GM23338 (cell line): Measurements from ENCODE around the gene FRMD3. TPM values are rescaled to one million over a fixed set of nuclear protein-coding genes. Genes with fewer than 3 reads are reported as not detected.

Experiments used
- ATAC-seq: fragments of 200-7000 bp; cut with Tn5 transposase; 3 replicates; pipeline ENCODE4 v1.9.1; 2020
- DNase-seq: peaks from one replicate; pipeline ENCODE4 v3.0.0-alpha.2; 2015; ENCODE audit warnings: low spot score
- H2AFZ ChIP-seq: fragments of 200-600 bp; sonication (generic); 2 replicates; pipeline ENCODE4 v1.8.0; 2016; ENCODE audit warnings: antibody characterized with exemption, mild to moderate bottlenecking, moderate library complexity
- H3F3A ChIP-seq: fragments of 200-600 bp; sonication (generic); replicated peaks from 2 replicates; pipeline ENCODE4 v1.8.0; 2017; ENCODE audit warnings: antibody characterized with exemption, mixed run types, low read depth
- H3K27ac ChIP-seq: fragments of 200-600 bp; sonication (generic); 2 replicates; pipeline ENCODE4 v1.6.1; 2016; ENCODE audit warnings: low read depth
- H3K27me3 ChIP-seq: fragments of 200-600 bp; sonication (generic); 2 replicates; pipeline ENCODE4 v1.8.0; 2016; ENCODE audit warnings: mild to moderate bottlenecking, mixed run types, moderate library complexity; ENCODE audit not compliant: insufficient read depth
- H3K36me3 ChIP-seq: fragments of 200-600 bp; sonication (generic); 2 replicates; pipeline ENCODE4 v1.8.0; 2016; ENCODE audit warnings: mild to moderate bottlenecking; ENCODE audit not compliant: insufficient read depth
- H3K4me1 ChIP-seq: fragments of 200-600 bp; sonication (generic); 2 replicates; pipeline ENCODE4 v1.8.0; 2016; ENCODE audit warnings: mild to moderate bottlenecking, moderate library complexity; ENCODE audit not compliant: insufficient read depth
- H3K4me2 ChIP-seq: fragments of 200-600 bp; sonication (generic); 2 replicates; pipeline ENCODE4 v1.7.1; 2017; ENCODE audit warnings: mixed run types
- H3K4me3 ChIP-seq: fragments of 200-600 bp; sonication (generic); 2 replicates; pipeline ENCODE4 v1.6.1; 2016; ENCODE audit warnings: mixed run types
- H3K79me2 ChIP-seq: fragments of 200-600 bp; sonication (generic); replicated peaks from 2 replicates; pipeline ENCODE4 v1.8.0; 2017; ENCODE audit warnings: mild to moderate bottlenecking; ENCODE audit not compliant: insufficient read depth
- H3K9me2 ChIP-seq: fragments of 200-600 bp; sonication (generic); 2 replicates; pipeline ENCODE4 v1.8.0; 2017; ENCODE audit not compliant: insufficient read depth
- H4K20me1 ChIP-seq: fragments of 200-600 bp; sonication (generic); replicated peaks from 2 replicates; pipeline ENCODE4 v1.8.0; 2017; ENCODE audit warnings: mild to moderate bottlenecking; ENCODE audit not compliant: insufficient read depth
- H3K27ac Mint-ChIP-seq: 2 replicates; pipeline ENCODE4 v1.8.0; 2020; ENCODE audit warnings: inconsistent platforms, mild to moderate bottlenecking, moderate library complexity, mixed read lengths
- H3K27me3 Mint-ChIP-seq: 3 replicates; pipeline ENCODE4 v1.8.0; 2022; ENCODE audit warnings: low read depth, mild to moderate bottlenecking, moderate library complexity, mixed read lengths, inconsistent platforms; ENCODE audit not compliant: insufficient read depth, poor library complexity
- H3K36me3 Mint-ChIP-seq: 3 replicates; pipeline ENCODE4 v1.8.0; 2021; ENCODE audit warnings: low read depth, mild to moderate bottlenecking, inconsistent platforms, moderate library complexity, mixed read lengths
- H3K4me1 Mint-ChIP-seq: 3 replicates; pipeline ENCODE4 v1.8.0; 2020; ENCODE audit warnings: mild to moderate bottlenecking, inconsistent platforms, mixed read lengths
- H3K4me3 Mint-ChIP-seq: 3 replicates; pipeline ENCODE4 v1.8.0; 2021; ENCODE audit warnings: moderate library complexity, mild to moderate bottlenecking, inconsistent platforms, mixed read lengths
- H3K9me3 Mint-ChIP-seq: 3 replicates; pipeline ENCODE4 v1.8.0; 2020; ENCODE audit warnings: moderate library complexity, mild to moderate bottlenecking, inconsistent platforms, mixed read lengths
- CREB1 ChIP-seq: fragments of 250-450 bp; sonication (Bioruptor Pico); IDR thresholded peaks from 2 replicates; pipeline ENCODE4 v1.5.0; 2020; ENCODE audit warnings: low read depth, mild to moderate bottlenecking, moderate library complexity
- CTCF ChIP-seq, 2 experiments: fragments of 200-600 bp in 1 of 2; sonication (generic) in 1 of 2; conservative IDR thresholded peaks; 2 replicates each; pipeline versions ENCODE4 v1.5.1 to v1.6.1; 2016 to 2017; ENCODE audit warnings: antibody characterized with exemption in 2 of 2, low read depth in 2 of 2, mild to moderate bottlenecking in 2 of 2, moderate library complexity in 1 of 2
- EZH2 ChIP-seq: fragments of 200-600 bp; sonication (generic); IDR thresholded peaks from one replicate; pipeline ENCODE4 v1.8.0; 2017; ENCODE audit warnings: antibody characterized with exemption, mild to moderate bottlenecking, low read depth; ENCODE audit not compliant: unreplicated experiment
- EZH2phosphoT487 ChIP-seq: fragments of 200-600 bp; sonication (generic); IDR thresholded peaks from one replicate; pipeline ENCODE4 v1.8.1; 2018; ENCODE audit warnings: antibody characterized with exemption; ENCODE audit not compliant: unreplicated experiment
- JUNB ChIP-seq: IDR thresholded peaks from one replicate; pipeline ENCODE4 v1.6.1; 2016; ENCODE audit warnings: antibody characterized with exemption; ENCODE audit not compliant: unreplicated experiment
- REST ChIP-seq: IDR thresholded peaks from one replicate; pipeline ENCODE4 v1.6.1; 2018; ENCODE audit warnings: antibody characterized with exemption; ENCODE audit not compliant: unreplicated experiment
- STAT1 ChIP-seq: IDR thresholded peaks from one replicate; pipeline ENCODE4 v1.6.1; 2016; ENCODE audit warnings: antibody characterized with exemption; ENCODE audit not compliant: unreplicated experiment
- ZNF114 ChIP-seq: fragments of 250-450 bp; sonication (Bioruptor Pico); IDR thresholded peaks from 2 replicates; pipeline ENCODE4 v1.5.0; 2020; ENCODE audit warnings: mild to moderate bottlenecking, moderate library complexity
- ZNF331 ChIP-seq: fragments of 250-450 bp; sonication (Bioruptor Pico); IDR thresholded peaks from 2 replicates; pipeline ENCODE4 v1.5.0; 2020; ENCODE audit warnings: low read depth, mild to moderate bottlenecking, moderate library complexity
- ZNF462 ChIP-seq: fragments of 250-450 bp; sonication (Bioruptor Pico); IDR thresholded peaks from 2 replicates; pipeline ENCODE4 v1.5.0; 2020; ENCODE audit warnings: mild to moderate bottlenecking, moderate library complexity
- polyA plus RNA-seq: library from polyadenylated mRNA; unstranded; fragments of >200 nt; fragmentation: Nextera tagmentation; extraction: Ambion mirVana; gene quantifications from 2 replicates; pipeline ENCODE4 v1.2.1, GENCODE V29; 2016
- total RNA-seq: library from RNA; depleted of rRNA; stranded (reverse); fragments of >200 nt; shearing (Covaris generic); gene quantifications from 2 replicates; pipeline ENCODE4 v1.2.3, GENCODE V29; 2014

The FRMD3 gene
- total and polyA plus RNA-seq, 2 experiments from 2014 or later: 0.47 to 1.2 TPM

- TF ChIP-seq CTCF (conservative IDR thresholded peaks at IDR 0.05; ENCODE audit: low read depth in 2 of 2) (no peak), EZH2phosphoT487 (no peak)
Measured at GRCh38 chr9:83367326-83367725, 170.9 kb downstream of the FRMD3 start (continued).

- no peak overlapping the region for H3K27ac Mint-ChIP-seq
- Histone ChIP-seq H3K4me2 (no peak overlapping the region), H3K27ac (no peak overlapping the region), H3K4me1 (0 out of 2 replicates have a peak, but pooled peaks cover 3% of the 10 kb centered on the region), H4K20me1 (no peaks in the 10 kb centered on the region), H3K9me2 (no peaks in the 10 kb centered on the region), H3K79me2 (no peaks in the 10 kb centered on the region), H3K36me3 (no peaks in the 10 kb centered on the region), H2AFZ (no peak overlapping the region), H3F3A (no peaks in the 10 kb centered on the region), H3K4me3 (no peak overlapping the region), H3K27me3 (no peaks in the 10 kb centered on the region)
- H3K27me3 Mint-ChIP-seq: no peaks in the 10 kb centered on the region
- DNase-seq: peak; percentile 12
- no peak overlapping the region for H3K4me3 Mint-ChIP-seq
- H3K36me3 Mint-ChIP-seq: no peaks in the 10 kb centered on the region
- no peaks in the 10 kb centered on the region for H3K9me3 Mint-ChIP-seq
- H3K4me1 Mint-ChIP-seq: peaks cover 7% of the 10 kb centered on the region
- ATAC-seq: peak; percentile 84
- no peak for TF ChIP-seq STAT1
- no peak for TF ChIP-seq EZH2
- no peak for TF ChIP-seq ZNF462 (CRISPR knock-in tag)
- TF ChIP-seq ZNF114 (CRISPR knock-in tag): no peak
- no peak for TF ChIP-seq CTCF (conservative IDR thresholded peaks at IDR 0.05; ENCODE audit: low read depth in 2 of 2)
- TF ChIP-seq EZH2phosphoT487: no peak
- no peak for TF ChIP-seq ZNF331
- no peak for TF ChIP-seq CREB1 (CRISPR knock-in tag)
- no peak for TF ChIP-seq REST
- no peak for TF ChIP-seq JUNB
Measured at GRCh38 chr9:83362341-83362995, 175.7 kb downstream of the FRMD3 start.
